Breast epithelium (tissue), 4 donors: Measurements from ENCODE around the gene CS. TPM values are rescaled to one million over a fixed set of nuclear protein-coding genes. Genes with fewer than 3 reads are reported as not detected.

Experiments used
- DNase-seq, 2 donors: peaks; one replicate each; pipeline ENCODE4 v3.0.0-alpha.2; 2019; ENCODE audit warnings: low spot score in 2 of 2
- H3K27ac ChIP-seq, 2 donors: fragments of 200-600 bp; sonication (generic) in 1 of 2; one replicate each; pipeline ENCODE4 v1.5.1; 2016 to 2019; ENCODE audit warnings: mild to moderate bottlenecking in 1 of 2
- H3K27me3 ChIP-seq, 2 donors: fragments of 200-600 bp; sonication (generic) in 1 of 2; one replicate each; pipeline versions ENCODE4 v1.5.1 to v1.6.0; 2017 to 2019; ENCODE audit warnings: control low read depth in 1 of 2, mild to moderate bottlenecking in 1 of 2
- H3K36me3 ChIP-seq: fragments of 200-600 bp; one replicate; pipeline ENCODE4 v1.5.1; 2019
- H3K4me1 ChIP-seq, 2 donors: fragments of 200-600 bp; sonication (generic); one replicate each; pipeline ENCODE4 v1.5.1; 2016 to 2019; ENCODE audit warnings: control low read depth in 1 of 2
- H3K4me3 ChIP-seq, 3 donors: fragments of 200-600 bp; sonication (generic); 1 replicate in 2 of 3; 2 replicates in 1 of 3; pipeline ENCODE4 v1.5.1; 2016 to 2019; ENCODE audit warnings: mild to moderate bottlenecking in 3 of 3, moderate library complexity in 2 of 3
- H3K9me3 ChIP-seq, 2 donors: fragments of 200-600 bp; sonication (generic) in 1 of 2; one replicate each; pipeline ENCODE4 v1.5.1; 2016 to 2019; ENCODE audit warnings: control low read depth in 1 of 2
- CTCF ChIP-seq, 3 donors: fragments of 450-650 bp; IDR thresholded peaks; one replicate each; pipeline ENCODE4 v1.5.1; 2016 to 2017; ENCODE audit warnings: antibody characterized with exemption in 3 of 3, mild to moderate bottlenecking in 3 of 3, moderate library complexity in 3 of 3
- POLR2A ChIP-seq: fragments of 450-650 bp; IDR thresholded peaks from one replicate; pipeline ENCODE4 v1.6.1; 2016; ENCODE audit warnings: antibody characterized with exemption, mild to moderate bottlenecking, moderate library complexity
- POLR2AphosphoS5 ChIP-seq, 3 donors: sonication (generic); formaldehyde crosslinking; IDR thresholded peaks; one replicate each; pipeline ENCODE4 v1.6.1; 2017; ENCODE audit warnings: antibody characterized with exemption in 3 of 3
- intact Hi-C: fragments of 100-400 bp; cut with DNase I; formaldehyde crosslinking; loops from one replicate; pipeline ENCODE4 v1.15.1; 2023; ENCODE audit warnings: low total_unique reads
- total RNA-seq, 3 donors: library from RNA; depleted of rRNA; stranded (reverse); fragments of >200 nt; gene quantifications; one replicate each; pipeline ENCODE4 v1.1.0, GENCODE V29; 2016

Gene CS
- total RNA-seq, 3 donors from 2014 or later: 79.2 to 132 (median 103) TPM

GRCh38 chr12:56257071-56257470 lies 43.1 kb downstream of the CS start:
- H3K4me1 ChIP-seq: peaks cover 0 to 12% of the 10 kb centered on the region in 2 donors
- H3K4me3 ChIP-seq: peak overlapping the region; percentile 80 to 96 (median 80)
- H3K27ac ChIP-seq: peak overlapping the region in 1 of 2 donors; percentile 83
- no peak for DNase-seq
- H3K36me3 ChIP-seq: peaks cover 15% of the 10 kb centered on the region
- H3K9me3 ChIP-seq: no peaks in the 10 kb centered on the region
- no peaks in the 10 kb centered on the region for H3K27me3 ChIP-seq
- no peak for TF ChIP-seq POLR2AphosphoS5 (IDR thresholded peaks at IDR 0.05)
- no peak for TF ChIP-seq POLR2A
- TF ChIP-seq CTCF (IDR thresholded peaks at IDR 0.05): no peak
- intact Hi-C loops: loop anchor here (2.0 kb wide), 1 partner anchor 42 kb away; no protein-coding TSS in a partner anchor

GRCh38 chr12:56256326-56256960 lies 43.7 kb downstream of the CS start:
- peak overlapping the region in 1 of 2 donors; percentile 40 for H3K27ac ChIP-seq
- no peak for DNase-seq
- no peaks in the 10 kb centered on the region for H3K27me3 ChIP-seq
- no peaks in the 10 kb centered on the region for H3K9me3 ChIP-seq
- H3K4me1 ChIP-seq: peaks cover 0 to 12% of the 10 kb centered on the region in 2 donors
- intact Hi-C loops: loop anchor here (2.0 kb wide), 1 partner anchor 42 kb away; no protein-coding TSS in a partner anchor
- H3K4me3 ChIP-seq: peak overlapping the region in 2 of 3 donors; percentile 21 to 96
- peaks cover 20% of the 10 kb centered on the region for H3K36me3 ChIP-seq
- TF ChIP-seq POLR2A (no peak), POLR2AphosphoS5 (IDR thresholded peaks at IDR 0.05) (no peak), CTCF (IDR thresholded peaks at IDR 0.05) (no peak)

GRCh38 chr12:56255671-56256070 lies 44.5 kb downstream of the CS start:
- peaks cover 0 to 12% of the 10 kb centered on the region in 2 donors for H3K4me1 ChIP-seq
- H3K9me3 ChIP-seq: no peaks in the 10 kb centered on the region
- intact Hi-C loops: loop anchor here (2.0 kb wide), 1 partner anchor 43 kb away; no protein-coding TSS in a partner anchor
- H3K4me3 ChIP-seq: no peak overlapping the region
- H3K27me3 ChIP-seq: no peaks in the 10 kb centered on the region
- TF ChIP-seq POLR2AphosphoS5 (IDR thresholded peaks at IDR 0.05) (no peak), CTCF (IDR thresholded peaks at IDR 0.05) (no peak), POLR2A (no peak)
- no peak overlapping the region for H3K27ac ChIP-seq
- no peak for DNase-seq
- peaks cover 20% of the 10 kb centered on the region for H3K36me3 ChIP-seq

GRCh38 chr12:56253091-56253490 lies 47.0 kb downstream of the CS start:
- H3K4me1 ChIP-seq: peaks cover 0 to 12% of the 10 kb centered on the region in 2 donors
- H3K27me3 ChIP-seq: no peaks in the 10 kb centered on the region
- peaks cover 20% of the 10 kb centered on the region for H3K36me3 ChIP-seq
- DNase-seq: no peak
- no peak overlapping the region for H3K27ac ChIP-seq
- TF ChIP-seq CTCF (IDR thresholded peaks at IDR 0.05) (no peak), POLR2A (no peak), POLR2AphosphoS5 (IDR thresholded peaks at IDR 0.05) (no peak)
- no peak overlapping the region for H3K4me3 ChIP-seq
- intact Hi-C loops: no loop called here
- H3K9me3 ChIP-seq: no peaks in the 10 kb centered on the region

GRCh38 chr12:56252649-56253048 lies 47.5 kb downstream of the CS start:
- Histone ChIP-seq H3K4me3 (no peak overlapping the region), H3K27me3 (no peaks in the 10 kb centered on the region), H3K27ac (no peak overlapping the region), H3K9me3 (no peaks in the 10 kb centered on the region), H3K36me3 (peaks cover 20% of the 10 kb centered on the region), H3K4me1 (peaks cover 0 to 12% of the 10 kb centered on the region in 2 donors)
- intact Hi-C loops: no loop called here
- TF ChIP-seq POLR2A (no peak), CTCF (IDR thresholded peaks at IDR 0.05) (no peak), POLR2AphosphoS5 (IDR thresholded peaks at IDR 0.05) (no peak)
- no peak for DNase-seq
